CD1c-positive myeloid dendritic cell (primary cell): ENCODE results near the gene USP15.
"Not testable (repeated sequence)": the region's sequence is repeated elsewhere in the genome, so short reads cannot be mapped to it uniquely, and the experiment has no call there.

Experiments
- DNase-seq: peaks from one replicate; pipeline ENCODE4 v3.0.0-alpha.2; 2016; ENCODE audit errors: extremely low spot score

USP15 gene

GRCh38 chr12:62368430-62369223, 108.4 kb downstream of the USP15 start:
- DNase-seq = not testable (repeated sequence)

DNA sequence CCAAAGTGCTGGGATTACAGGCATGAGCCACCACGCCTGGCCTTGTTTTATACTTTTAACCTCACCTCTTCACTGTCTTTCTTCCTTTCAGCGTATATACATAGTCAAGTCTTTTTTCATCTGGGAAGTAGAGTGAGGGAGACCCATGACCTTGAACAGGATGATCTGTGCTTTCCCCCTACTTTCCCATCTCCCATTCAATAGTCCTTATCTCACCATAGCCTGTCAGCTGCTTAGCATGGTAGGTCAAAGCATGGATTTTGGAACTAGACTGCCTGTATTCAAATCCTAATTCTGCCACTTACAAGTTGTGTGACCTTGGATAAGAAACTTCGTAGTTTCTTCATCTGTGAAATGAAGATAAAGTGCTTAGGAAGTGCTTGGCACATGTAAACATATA, 110.0 kb downstream of the USP15 start:
- DNase-seq = no peak

- no peak for DNase-seq
Measured at GRCh38 chr12:62371661-62372060, 111.5 kb downstream of the USP15 start.

- DNase-seq = no peak
Measured at GRCh38 chr12:62372134-62372533, 111.9 kb downstream of the USP15 start.

DNA sequence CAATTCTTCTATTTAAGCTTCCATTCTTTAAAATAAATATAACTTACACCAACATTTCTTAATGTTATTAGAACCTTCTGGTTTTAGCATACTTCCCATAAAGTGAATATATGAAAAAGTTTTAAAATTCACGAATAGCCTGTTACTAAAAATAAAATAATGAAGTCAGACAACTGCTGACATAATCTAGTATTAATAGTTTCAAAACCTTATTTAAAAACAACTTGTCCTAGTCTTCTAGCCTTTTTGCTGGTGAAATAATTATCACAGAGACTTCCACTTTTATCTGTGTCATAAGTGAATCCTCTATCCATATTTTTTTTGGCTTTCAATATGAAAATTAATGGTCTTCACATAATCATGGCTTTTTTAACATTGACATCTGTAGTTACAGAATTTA, 112.6 kb downstream of the USP15 start:
- DNase-seq = peak; percentile 14

DNA sequence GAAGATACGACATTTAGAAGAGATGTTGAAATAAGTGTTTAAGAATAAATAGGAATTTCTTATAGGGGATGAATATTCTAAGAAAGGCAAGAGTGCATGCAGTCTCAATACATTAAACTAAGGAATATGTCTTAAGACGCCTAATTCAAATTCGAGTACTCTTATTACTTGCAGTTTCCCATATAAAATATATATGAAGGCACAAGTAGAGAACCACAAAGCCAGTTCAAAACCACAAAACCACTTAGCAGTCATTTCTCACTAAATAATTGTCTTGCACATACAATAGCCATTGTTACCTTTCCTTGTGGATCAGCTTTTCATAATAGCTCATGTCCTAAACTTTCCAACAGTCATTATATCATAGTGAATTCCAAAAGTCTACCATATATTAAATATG, 115.4 kb downstream of the USP15 start:
- no peak for DNase-seq

DNA sequence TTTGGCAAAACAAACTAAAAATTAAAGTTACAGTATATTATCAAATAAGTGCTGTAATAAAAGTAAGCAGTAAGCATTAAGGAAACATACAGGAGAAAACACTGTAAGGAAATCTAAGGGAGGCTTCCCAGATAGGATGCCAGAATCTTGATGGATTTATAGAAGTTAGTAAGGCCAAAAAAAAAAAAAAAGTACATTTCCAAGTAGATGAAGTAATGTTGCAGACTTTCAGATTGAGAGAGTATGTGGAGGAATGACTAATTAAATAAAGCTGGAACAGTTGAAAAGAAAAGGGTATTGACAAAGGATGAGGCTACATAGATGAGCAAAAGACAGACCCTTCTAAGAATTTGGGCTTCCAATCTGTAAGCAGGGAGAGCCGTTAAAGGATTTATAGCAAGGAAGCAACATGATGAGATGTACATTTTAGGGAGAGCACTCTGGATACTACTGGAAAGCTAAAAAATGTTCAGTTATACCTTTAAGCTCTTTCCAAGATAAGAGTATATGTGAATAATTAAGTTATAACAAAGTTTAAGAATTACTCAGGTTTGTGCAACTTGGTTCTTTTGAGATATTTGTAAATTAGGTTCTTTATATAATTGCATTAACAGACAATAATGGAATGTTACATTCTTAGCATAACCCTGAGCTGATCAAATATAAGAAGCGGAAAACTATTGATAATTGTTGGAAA, 119.0 kb downstream of the USP15 start:
- DNase-seq = no peak

DNA sequence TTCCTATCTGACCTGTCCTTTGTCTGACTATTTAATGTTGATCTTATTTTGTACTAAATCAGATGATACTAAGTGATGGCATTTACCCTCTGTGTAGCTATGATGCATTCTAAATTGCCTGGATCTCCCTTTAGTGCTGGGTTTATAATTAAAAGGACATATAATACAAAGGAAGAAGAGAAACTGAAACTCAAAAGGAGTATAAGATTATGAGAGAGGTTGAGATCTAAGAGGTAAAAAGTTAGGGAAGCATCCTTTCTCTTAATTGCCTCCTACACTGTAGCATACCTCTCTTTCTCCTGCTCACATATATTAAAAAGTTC, 119.5 kb downstream of the USP15 start:
- no peak for DNase-seq

- no peak for DNase-seq
Measured at GRCh38 chr12:62382526-62382925, 122.3 kb downstream of the USP15 start.

DNA sequence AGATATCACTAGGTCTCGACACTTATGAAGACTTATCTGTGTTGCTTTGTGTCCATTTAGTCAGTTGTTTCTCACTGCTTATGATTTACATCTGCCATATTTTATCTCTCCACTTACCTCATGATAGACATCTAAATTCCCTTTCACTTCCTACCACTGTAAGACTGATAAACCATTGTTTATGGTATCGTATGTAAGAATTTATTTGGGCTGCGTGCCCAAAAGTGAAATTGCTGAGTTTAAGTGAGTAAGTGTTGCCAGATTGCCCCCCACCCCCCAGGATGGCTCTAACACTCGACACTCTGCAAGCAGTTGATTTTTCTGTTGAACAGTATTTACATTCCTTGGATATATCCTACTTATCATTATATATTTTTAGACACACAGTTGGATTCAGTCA, 136.5 kb downstream of the USP15 start:
- no peak for DNase-seq

- no peak for DNase-seq
Measured at GRCh38 chr12:62400135-62400534, 139.9 kb downstream of the USP15 start.

GRCh38 chr12:62401631-62402030, 141.4 kb downstream of the USP15 start:
- no peak for DNase-seq

GRCh38 chr12:62403031-62403430, 142.8 kb downstream of the USP15 start:
- no peak for DNase-seq

GRCh38 chr12:62407587-62407986, 147.4 kb downstream of the USP15 start:
- DNase-seq = no peak

DNA sequence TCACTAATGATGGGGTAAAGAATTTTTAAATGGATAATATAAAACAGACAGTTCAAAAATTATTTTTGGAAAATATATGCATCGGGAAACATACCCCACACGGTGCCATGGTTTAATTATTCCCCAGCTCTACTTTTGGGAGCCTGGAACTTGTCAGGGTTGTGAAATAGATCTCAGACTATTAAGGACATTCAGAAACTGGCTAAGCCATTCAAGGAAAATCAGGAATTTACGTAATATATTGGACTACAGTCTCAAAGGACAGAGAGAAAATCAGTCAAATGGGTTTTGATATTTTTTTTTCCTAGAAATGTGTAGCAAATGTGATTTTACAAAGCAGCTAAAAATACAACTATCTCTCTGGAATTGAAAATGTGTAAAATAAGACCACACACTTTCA, 148.9 kb downstream of the USP15 start:
- no peak for DNase-seq

GRCh38 chr12:62414180-62414579, 154.0 kb downstream of the USP15 start:
- no peak for DNase-seq

- no peak for DNase-seq
Measured at GRCh38 chr12:62426089-62426488, 165.9 kb downstream of the USP15 start.

DNA sequence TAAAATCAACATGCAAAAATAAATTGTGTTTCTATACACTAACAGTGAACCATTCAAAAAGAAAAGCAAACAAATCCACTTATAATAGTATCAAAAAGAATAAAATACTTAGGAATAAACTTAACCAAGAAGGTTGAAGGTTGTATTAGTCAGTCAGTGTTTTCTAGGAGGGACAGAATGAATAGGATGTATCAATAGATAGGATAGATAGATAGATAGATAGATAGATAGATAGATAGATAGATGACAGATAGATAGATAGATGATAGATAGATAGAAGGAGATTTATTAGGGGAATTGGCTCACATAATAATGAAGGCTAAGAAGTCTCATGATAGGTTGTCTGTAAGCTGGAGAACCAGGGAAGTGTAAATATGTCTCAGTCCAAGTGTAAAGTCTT, 169.3 kb downstream of the USP15 start:
- no peak for DNase-seq

DNA sequence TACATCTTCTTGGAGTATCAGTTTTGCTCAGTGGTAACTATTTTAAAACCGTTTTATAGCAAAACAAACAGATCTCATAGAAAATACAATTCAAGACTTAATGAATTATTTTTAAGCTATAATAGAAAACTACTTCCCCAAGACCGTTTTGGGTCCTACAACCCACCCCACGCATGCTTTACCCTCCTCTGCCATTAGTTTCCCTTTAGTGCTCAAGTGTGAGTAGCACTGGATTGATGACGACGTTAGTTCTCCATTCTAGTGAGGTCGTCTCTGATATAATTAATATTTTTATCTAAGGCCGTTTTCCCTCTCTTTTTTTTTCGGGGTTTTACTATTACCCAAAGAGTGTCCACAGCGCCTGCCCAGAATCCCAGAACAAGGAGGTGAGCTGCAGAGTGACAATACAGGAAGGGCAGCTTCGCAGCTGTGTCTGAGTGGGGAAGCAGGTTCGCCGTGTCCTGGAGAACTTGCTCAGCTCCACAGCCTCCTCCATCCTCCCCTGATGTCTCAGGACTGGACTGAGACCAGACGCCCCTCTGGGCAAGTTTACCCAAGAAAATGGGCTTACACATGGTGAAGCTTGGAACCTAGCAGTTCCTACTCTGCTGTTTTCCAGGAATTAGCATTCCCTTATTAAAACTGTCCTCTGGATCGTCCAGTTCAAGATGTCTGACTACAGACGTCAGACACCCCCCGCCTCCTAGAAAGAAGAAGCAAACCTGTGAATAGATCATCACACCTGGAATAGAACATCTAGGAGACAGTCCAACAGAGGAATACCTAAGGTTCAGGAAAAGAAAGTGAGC, 174.5 kb downstream of the USP15 start:
- peak; percentile 39 for DNase-seq

DNA sequence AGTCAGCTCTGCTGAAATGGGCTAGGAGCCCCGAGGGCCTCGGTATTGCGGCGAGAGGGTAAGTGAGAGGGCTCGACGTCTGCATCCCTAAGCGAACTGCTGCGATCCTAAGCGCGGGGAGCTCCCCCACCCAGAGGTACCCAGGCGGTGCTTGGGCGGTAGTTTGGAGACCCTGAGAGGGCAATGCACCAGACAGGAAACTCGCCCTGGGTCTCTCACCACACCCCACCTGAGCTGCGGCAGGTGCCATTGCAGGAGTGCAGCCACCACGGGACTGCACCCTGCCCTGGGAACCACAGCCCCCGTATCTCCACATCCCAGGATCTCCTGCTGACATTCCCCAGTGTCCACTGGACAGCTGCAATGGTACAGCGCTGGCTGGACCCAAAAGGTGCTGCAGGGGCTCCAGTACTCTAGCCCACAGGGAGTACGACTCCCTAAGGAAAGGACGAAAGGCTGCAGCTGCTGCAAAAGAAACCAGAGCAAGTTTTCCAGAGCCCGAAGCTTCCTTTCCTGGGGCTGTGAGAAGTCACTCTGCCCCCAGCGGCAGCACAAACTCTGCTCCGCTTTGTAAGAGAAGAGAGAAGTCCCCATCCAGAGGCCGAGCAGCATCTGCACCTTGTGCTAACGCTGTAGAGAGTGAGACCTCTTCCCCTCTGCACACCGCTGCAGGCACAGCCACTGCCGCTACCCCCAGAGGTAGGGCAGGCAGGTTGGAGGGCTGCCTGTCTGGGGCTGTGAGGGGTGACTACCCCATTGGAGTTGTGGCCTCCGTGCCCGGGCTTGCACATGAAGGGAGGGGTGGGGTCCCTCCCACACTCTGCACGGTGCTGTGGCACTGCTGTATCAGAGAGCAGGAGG, 175.3 kb downstream of the USP15 start:
- peak; percentile 56 for DNase-seq

DNA sequence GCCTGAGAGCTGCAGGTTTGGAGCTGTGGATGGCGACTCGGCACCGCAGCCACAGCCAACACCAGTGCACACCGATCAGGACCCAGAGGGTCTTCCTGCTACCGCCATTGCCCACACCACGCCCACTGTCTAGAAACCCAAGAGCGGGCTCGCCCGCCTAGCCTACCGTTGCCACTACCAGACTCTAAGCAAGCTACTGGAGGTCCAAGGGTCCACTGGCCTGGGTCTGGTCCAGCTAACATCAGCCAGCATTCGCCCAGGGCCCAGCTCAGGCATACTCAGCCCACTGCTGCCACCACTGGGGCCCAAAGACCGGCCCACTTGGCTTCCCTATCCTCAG, 175.9 kb downstream of the USP15 start:
- DNase-seq = no peak
